AG04449 (cell line): Measurements from ENCODE around the gene RAD51B.

Experiments
- CTCF ChIA-PET: fragments of 350-600 bp; formaldehyde crosslinking; extraction: SDS; loops from one replicate; lab custom pipeline; 2021; ENCODE audit warnings: antibody characterized with exemption; lab: Yijun Ruan, JAX
- POLR2A ChIA-PET: fragments of 400-600, 350-600 bp; formaldehyde crosslinking; extraction: SDS; loops from one replicate; lab custom pipeline; 2020; ENCODE audit warnings: antibody characterized with exemption, inconsistent platforms; lab: Yijun Ruan, JAX
- DNase-seq: peaks from one replicate; pipeline ENCODE4 v3.0.0-alpha.2; 2010; ENCODE audit warnings: low read depth, low spot score
- H3K4me3 ChIP-seq: 2 replicates; pipeline ENCODE4 v1.5.1; 2011; ENCODE audit warnings: low read depth, mild to moderate bottlenecking, control low read depth, low read length
- CTCF ChIP-seq: IDR thresholded peaks from one replicate; pipeline ENCODE4 v1.5.1; 2011; ENCODE audit warnings: mild to moderate bottlenecking, moderate library complexity, low read length, control low read depth, inconsistent platforms; ENCODE audit not compliant: insufficient read depth; ENCODE audit errors: missing control alignments

The RAD51B gene

DNA sequence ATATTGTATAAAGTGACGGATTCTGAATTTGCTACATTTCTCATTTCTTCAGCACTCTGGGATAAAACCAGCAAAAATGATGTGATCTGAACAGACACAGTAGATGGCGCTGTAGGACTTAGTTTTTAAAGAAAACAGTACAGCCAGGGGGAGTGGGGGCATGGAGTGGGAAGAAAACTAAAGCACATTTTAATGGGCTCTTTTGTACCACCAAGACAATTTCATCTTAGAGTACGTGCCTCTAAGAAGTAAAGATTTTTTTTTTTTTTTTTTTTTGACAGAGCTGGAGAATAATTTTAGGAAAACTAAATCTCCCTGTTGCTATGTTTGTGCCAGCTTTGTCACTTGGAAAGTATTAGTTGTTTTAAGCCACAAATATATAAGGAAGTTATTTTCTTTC lies 124.4 kb downstream of the RAD51B start:
- POLR2A ChIA-PET, result interaction anchor here (0.6 kb wide), 1 partner anchor 316 kb away, joined by 3 read pairs; no protein-coding TSS in a partner anchor
- H3K4me3 ChIP-seq, result no peak overlapping the region
- no peak for DNase-seq
- peak; percentile 43 for TF ChIP-seq CTCF
- CTCF ChIA-PET, result interaction anchor here (0.6 to 5.5 kb wide), 39 partner anchors 9 to 900 kb away, joined by 3 to 67 read pairs (median 4); no protein-coding TSS in a partner anchor

- DNase-seq, result no peak
- no peak overlapping the region for H3K4me3 ChIP-seq
- no peak for TF ChIP-seq CTCF
- CTCF ChIA-PET, result interaction anchor here (0.6 to 5.5 kb wide), 38 partner anchors 8 to 899 kb away, joined by 3 to 67 read pairs (median 4); no protein-coding TSS in a partner anchor
- POLR2A ChIA-PET, result interaction anchor here (0.6 kb wide), 1 partner anchor 315 kb away, joined by 3 read pairs; no protein-coding TSS in a partner anchor
Measured at GRCh38 chr14:67944605-67945004, 125.0 kb downstream of the RAD51B start.

GRCh38 chr14:67949771-67950170 lies 130.2 kb downstream of the RAD51B start:
- CTCF ChIA-PET, result interaction anchor here (1.1 kb wide), 1 partner anchor 9 kb away, joined by 3 read pairs; no protein-coding TSS in a partner anchor
- DNase-seq, result no peak
- POLR2A ChIA-PET, result no interaction called here
- TF ChIP-seq CTCF, result no peak
- no peak overlapping the region for H3K4me3 ChIP-seq

- H3K4me3 ChIP-seq, result no peak overlapping the region
- ChIA-PET POLR2A (no interaction called here), CTCF (interaction anchor here (1.1 kb wide), 1 partner anchor 8 kb away, joined by 3 read pairs; no protein-coding TSS in a partner anchor)
- TF ChIP-seq CTCF, result no peak
- no peak for DNase-seq
Measured at GRCh38 chr14:67950386-67950785, 130.8 kb downstream of the RAD51B start.

- ChIA-PET CTCF (interaction anchor here (1.0 to 2.5 kb wide), 3 partner anchors 8 to 18 kb away, joined by 3 to 12 read pairs (median 4); no protein-coding TSS in a partner anchor), POLR2A (no interaction called here)
- H3K4me3 ChIP-seq, result no peak overlapping the region
- TF ChIP-seq CTCF, result no peak
- DNase-seq, result no peak
Measured at GRCh38 chr14:67951529-67952135, 132.1 kb downstream of the RAD51B start.

DNA sequence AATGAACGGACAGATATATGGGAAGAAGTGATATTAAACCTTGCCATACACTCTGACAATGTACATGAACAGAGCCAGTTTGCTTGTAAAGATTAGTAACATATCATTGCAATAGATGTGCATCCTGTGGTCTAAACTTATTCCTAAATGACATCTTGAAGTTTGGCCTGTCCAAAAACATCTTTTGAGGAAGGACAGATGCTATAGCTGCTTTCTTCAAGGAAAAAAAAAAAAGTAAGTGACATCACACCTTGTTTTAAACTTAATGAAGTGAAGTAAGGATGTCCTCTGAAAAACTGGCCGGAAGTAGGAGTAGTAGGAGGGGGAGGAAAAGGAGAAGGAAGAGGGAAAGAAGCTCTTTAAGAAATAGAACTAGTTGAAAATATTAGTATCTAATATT lies 132.8 kb downstream of the RAD51B start:
- no peak overlapping the region for H3K4me3 ChIP-seq
- CTCF ChIA-PET, result interaction anchor here (0.6 to 2.5 kb wide), 4 partner anchors 8 to 865 kb away, joined by 3 to 12 read pairs (median 4); no protein-coding TSS in a partner anchor
- POLR2A ChIA-PET, result no interaction called here
- DNase-seq, result no peak
- no peak for TF ChIP-seq CTCF
